ENCODE results near the gene NEIL1.
"Not testable (repeated sequence)": the region's sequence is repeated elsewhere in the genome, so short reads cannot be mapped to it uniquely, and the experiment has no call there.

NEIL1 gene, protein sequence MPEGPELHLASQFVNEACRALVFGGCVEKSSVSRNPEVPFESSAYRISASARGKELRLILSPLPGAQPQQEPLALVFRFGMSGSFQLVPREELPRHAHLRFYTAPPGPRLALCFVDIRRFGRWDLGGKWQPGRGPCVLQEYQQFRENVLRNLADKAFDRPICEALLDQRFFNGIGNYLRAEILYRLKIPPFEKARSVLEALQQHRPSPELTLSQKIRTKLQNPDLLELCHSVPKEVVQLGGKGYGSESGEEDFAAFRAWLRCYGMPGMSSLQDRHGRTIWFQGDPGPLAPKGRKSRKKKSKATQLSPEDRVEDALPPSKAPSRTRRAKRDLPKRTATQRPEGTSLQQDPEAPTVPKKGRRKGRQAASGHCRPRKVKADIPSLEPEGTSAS

DNA sequence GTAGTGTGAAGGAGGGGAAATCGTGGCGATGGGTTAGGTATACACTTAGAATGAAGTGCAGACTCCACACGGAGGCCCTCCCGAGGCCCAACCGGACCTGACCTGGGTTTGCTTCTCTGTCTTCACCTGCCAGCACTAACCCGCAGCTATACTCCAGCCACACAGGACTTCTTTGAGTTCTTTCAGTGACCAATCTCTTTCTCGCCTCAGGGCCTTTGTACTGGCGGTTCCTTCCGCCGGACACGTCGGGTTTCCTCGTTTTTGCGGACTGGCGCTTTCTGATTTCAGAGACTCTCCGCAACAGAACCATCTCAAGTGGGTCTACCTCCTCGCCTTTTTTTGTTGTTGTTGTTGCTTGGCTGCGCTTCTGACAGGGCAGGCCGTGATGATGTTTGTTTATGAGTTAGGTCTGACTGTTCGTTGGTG, at the start of gene NEIL1:
TSS of gene NEIL1 (plus strand) at position 244 of the 426 bp plus-strand sequence. CDS start 1,867 bp downstream, outside the sequence.
- FAIRE-seq = no peak

DNA sequence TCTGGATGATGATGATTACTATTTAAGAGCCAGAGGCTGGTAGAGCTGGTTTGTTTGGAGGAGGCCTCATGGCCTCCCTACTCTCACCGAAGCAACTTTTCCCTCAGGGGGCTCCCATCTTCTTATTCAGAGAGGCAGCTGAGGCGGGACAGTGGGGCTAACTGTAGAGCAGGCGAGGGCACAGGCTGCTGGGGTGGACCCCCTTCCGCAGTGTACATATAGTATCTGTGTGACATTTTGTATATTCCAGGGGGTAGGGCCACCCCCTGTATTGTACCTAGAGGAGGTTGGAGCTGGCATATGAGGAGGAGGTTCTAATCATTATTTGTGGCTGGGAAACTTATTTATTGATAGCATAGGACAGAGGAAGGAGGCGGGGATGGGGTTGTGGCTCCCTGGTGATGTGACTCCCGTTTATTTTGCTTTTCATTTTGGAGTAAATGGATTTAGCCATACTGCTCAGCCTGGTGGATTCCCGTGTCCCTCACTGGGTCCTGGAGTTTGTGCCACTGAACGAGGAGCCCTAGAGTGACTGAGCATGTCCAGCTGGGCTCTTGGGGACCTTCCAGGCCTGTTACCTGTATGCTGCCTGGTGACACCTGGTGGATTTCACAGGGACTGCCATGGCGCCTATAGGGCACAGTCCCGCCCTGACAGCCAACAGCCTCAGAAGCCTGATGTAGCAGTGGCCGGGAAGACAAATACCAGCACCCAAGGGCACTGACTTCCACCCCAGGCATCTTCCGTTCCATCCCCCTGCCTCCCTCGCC, 48.1 kb upstream of the NEIL1 start:
- FAIRE-seq = not testable (repeated sequence)

DNA sequence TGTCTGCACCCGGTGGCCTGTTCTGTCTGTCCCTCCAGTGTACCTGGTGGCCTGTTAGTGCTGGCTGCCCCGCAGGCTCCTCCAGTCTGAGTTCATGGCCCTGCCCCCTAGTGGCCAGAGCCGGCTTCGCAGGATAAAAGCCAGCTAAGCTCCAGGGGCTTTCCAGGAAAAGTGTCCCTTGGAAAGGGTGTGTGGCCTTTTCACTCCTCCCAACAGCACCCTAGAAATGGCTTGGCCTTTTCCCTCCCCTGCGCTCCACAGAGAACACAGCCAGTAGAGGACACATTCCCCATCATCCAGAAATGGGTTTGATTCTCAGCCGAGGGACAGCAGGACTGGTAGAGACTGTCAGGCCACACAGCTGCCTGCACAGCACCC, 47.5 kb upstream of the NEIL1 start:
- not testable (repeated sequence) for FAIRE-seq

DNA sequence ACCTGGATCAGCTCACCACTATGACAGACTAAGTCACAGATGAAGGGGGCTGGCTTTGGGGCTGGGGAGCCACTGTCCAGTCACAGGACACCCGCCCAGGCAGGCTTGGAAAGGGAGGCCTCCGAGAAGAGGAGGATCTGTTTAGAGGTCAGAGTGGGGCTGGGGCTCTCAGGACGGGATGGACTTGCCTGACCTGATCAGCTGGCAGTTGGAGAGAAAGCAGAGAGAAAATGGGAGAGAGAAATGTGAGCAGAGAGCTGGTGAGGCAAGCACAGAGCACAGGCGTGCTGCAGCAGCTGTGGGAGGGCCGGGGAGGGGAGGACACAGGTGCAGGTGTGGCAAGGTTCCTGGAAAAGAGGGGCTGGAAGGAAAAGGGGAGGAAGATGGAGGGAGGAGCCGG, 46.8 kb upstream of the NEIL1 start:
- FAIRE-seq = not testable (repeated sequence)

DNA sequence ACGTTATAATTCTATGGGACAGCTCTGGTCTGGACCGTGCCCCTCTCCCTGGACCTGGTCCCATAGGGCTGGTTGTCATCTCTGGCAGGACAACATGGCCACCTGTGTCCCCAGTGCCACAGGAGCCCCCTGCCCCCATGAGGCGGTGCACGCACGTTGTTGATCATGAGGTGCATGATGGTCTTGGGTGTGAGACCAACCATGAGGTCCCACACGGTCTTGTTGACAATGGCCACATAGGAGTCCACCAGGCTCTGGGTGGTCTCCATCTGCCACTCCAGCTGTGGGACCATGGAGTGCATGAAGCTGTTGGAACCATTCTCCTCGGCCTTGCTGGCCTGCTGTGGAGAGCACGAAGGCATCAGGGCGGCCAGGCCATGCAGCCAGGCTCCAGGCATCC, 44.5 kb upstream of the NEIL1 start:
- FAIRE-seq = no peak

DNA sequence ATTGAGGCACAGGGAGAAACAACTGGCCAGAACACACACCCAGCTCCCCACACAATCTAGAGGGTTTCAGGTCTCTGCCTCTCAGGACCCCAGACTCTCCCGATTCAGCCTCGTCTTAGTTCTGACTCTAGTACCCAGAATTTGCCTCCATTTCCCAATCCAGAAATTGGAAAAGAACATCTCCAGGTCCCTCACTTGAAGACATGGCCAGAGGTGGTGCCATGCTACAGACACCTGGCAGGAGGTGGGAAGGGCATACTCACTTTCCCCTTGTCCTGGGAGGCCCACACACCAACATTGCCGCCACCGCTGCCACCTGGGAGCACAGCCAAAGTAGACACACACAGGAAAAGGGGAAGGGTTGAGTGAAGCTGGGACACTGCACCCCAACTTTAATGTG, 44.1 kb upstream of the NEIL1 start:
- not testable (repeated sequence) for FAIRE-seq

DNA sequence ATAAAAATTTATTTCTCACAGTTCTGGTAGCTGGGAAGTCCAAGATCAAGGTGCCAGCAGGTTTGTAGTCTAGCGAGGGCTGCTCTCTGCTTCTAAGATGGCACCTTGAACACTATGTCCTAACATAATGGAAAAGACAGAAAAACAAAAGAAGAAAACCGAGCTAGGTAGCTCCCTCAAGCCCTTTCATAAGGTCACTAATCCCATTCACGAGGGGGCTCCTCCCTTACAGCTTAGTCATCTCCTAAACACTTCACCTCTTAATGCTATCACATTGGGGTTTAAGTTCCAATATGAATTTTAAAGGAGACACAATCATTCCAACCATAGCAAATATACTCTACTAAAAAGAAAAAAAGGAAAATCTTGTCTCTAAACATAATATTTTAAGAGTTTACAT, 40.7 kb upstream of the NEIL1 start:
- FAIRE-seq = no peak

DNA sequence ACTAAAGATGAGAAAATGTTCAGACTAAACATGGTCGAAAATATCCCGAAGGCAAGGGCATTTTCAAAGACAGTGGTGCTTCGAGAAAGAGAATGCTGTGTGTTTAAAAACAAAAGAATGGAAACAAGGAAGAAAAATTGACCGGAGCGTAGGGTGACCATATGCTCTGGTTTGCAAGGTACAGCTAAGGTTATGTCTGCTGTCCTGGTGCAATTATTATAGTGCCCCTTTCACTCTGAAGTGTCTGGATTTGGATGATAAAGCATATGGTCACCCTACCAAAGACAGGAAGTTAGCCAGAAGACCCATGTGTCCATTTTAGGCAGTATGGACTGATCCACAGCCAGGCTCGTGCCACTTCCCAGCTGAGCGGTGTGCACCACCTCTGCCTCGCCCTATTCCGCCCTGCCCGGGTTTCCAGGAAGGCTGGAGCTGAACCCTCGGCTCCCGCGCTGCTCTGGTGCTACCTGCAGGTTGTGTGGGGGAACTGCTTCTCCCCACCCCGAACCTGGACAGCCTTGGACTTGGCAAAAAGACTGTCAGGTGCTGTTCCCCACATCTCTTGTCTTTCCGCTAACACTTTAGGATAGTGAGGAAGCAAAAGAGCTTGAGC, 39.0 kb upstream of the NEIL1 start:
- FAIRE-seq = no peak

DNA sequence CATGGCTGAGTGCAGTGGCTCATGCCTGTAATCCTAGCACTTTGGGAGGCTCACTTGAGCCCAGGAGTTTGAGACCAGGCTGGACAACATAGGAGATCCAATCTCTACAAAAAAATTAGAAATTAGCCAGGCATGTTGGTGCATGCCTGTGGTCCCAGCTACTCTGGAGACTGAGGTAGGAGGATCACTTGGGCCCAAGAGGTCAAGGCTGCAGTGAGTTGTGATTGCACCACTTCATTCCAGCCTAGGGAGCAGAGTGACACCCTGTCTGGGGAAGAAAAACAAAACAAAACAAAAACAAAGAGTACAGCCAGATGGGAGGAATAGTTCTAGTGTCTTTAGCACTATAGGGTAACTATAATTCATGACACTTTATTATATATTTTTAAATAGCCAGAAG, 37.1 kb upstream of the NEIL1 start:
- no peak for FAIRE-seq

DNA sequence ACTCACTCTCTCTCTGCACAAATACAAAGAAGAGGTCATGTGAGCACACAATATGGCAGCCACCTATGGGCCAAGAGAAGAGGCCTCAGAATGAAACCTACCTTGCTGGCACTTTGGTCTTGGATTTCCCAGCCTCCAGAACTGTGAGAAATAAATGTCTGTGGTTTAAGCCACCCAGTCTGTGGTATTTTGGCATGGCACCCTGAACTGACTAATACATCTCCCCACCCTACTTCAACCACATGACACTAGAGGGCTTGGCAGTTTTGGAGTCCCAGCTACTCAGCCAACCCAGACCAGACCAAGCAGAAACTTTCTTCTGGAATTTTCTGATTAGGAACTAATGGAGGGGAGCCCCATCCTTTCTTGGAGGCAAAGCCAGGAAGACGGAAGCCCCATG, 34.3 kb upstream of the NEIL1 start:
- FAIRE-seq = not testable (repeated sequence)

DNA sequence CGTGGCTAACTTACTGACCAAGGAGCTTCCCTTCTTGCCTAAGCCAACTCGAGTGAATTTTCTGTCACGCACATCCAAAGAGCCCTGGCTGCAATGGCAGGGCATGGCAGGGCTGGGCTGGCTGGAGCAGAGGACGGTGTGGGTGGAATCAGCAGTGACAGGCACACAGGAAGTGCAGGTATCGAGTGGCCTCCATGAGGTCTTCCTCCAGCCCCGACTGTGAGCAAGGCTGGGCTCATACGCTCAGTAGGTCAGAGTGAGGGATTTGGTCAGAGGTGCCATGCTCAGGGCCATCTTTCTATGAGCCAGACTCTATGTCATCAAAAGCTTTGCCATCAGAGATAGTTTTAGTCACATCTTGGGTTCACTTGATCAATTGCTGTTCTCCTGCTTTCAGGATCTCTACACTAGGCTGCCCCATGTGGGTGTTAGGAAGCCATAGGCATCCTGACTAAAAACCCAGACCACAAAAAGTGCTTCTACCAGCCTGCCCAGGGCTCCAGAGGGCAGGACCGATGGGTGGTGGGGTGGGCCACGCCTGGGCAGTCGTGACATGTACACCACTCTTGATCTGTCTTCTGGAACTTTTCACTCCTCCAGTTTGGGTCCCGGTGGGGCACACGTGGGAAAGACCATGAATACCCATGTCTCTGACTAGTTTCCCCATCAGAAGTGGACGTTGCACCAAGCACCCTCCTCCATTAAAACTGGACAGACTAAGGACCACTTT, 33.6 kb upstream of the NEIL1 start:
- FAIRE-seq = no peak

DNA sequence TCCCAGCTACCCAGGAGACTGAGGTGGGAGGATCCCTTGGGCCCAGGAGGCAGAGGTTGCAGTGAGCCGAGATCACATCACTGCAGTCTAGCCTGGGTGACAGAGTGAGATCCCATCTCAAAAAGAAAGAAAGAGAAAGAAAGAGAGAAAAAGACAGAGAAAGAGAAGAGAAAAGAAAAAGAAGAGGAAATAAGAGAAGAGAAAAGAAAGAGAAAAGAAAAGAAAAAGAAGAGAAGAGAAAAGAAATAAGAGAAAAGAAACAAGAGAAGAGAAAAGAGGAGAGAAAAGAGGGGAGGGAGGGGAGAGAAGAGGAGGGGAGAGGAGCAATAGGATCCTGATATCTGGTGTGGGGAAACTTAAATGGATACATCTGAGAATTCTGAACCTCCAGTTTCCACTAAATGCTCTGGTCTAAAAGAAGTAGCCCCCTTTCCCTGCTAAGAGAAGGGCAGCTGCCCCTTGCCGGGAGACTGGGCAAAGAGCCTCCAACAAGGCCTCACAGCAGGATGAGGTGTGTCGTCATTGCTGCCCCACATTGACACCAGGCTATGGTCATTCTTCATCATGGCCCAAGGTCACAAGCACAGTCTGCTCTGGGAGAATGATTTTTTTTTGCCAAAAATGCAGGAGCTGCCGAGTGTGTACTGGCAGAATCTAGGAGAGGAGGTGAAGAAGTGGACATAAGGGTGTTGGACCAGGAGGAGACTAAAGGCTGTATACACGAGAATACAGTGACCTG, 32.1 kb upstream of the NEIL1 start:
- FAIRE-seq = no peak

DNA sequence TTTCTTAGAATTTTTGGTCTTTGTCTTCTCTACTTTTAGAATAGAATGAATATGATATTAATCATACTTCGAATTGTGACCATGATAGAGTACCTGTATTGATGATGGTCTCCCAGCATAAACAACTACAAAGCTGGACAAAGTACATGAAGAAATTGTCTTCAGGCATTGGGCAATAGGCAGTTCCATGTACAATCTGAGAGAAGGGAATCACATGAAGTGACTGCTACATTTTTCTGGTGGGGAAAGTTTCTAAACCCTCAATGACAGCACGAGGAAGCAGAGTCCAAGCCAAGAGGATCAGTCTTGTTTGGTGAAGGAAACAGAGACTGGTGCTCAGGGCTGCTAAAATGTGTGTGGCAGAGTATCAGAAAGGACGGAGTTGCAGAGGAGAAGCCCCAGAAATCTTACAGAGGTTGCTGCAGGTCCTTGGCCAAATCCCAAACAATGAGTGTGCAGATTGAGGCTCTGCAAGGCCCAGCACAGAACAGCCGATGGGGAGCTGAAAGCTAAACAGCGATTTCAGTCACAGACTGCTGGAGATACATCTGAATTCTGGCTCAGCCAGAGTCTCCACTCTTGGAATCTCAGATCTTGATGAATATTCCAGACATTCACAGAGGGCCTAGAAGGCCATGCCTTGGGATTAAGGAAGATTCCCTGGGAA, 27.5 kb upstream of the NEIL1 start:
- not testable (repeated sequence) for FAIRE-seq

DNA sequence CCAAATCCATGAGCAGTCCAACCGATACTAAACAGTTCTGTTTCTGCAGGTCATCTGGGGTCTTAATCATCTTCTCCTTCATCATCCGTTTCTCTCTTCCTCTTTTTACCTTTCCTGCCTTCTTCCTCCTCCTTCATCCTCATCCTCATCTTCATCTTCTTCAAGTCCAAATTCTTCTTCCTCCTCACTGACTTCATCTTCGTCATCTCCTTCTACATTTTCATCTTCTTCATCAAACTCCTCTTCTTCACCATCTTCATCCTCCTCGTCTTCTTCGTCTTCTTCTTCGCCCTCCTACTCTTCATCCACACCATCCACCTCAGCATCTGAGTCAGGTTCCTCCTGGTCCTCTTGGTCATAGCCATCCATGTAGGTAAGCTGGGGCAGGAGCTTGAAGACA, 25.1 kb upstream of the NEIL1 start:
- FAIRE-seq = no peak

DNA sequence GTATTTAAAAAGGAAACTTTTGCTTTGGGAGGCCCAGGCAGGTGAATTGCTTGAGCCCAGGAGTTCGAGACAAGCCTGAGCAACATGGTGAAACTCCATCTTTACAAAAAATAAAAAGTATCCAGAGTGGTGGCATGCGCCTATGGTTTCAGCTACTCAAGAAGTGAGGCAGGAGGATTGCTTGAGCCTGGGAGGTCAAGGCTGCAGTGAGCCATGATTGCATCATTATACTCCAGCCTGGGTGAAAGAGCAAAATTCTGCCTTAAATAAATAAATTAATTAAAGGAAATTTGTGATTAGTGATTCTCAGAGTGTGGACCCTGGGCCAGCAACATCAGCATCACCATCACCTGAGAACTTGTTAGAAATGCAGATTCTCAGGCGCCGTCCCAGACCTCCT, 20.9 kb upstream of the NEIL1 start:
- FAIRE-seq = no peak

DNA sequence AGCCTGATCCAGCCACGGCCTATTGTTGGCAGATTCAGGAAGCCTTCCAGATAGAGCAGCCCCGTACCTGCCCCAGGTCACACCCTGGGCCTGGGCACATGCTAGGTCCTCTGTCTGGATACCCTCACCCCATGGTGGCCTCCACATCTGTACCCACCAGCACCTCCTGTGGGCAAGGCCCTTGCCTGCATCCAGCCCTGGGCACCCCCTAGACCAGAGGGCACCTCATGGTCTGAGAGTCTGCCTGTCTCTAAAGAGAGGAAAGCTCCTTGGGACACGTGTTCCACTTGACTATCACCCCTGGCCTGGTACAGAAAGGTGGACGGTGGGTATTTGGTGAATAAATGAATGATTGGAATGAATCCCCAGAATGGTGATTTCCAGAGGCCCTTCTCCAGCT, 19.8 kb upstream of the NEIL1 start:
- FAIRE-seq = no peak

DNA sequence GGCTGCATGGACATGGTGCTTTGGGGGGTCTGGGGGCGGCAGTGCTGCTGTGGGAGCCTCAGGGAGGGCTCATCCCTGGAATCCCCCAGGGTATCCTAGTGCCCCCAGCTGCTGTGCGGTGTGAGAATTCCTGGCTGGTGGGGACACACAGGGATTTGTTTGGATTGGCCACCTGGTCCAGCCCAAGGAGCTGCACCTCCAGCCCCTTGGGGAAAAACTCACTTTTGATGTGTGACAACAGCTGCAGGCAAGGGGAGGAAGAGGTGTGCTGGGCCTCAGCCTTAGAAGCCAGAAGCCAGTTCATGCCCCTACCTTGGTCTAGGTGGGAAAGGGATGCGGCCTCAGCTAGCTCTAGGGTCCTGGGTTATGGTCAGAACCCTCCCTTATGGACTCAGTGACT, 19.3 kb upstream of the NEIL1 start:
- FAIRE-seq = no peak

DNA sequence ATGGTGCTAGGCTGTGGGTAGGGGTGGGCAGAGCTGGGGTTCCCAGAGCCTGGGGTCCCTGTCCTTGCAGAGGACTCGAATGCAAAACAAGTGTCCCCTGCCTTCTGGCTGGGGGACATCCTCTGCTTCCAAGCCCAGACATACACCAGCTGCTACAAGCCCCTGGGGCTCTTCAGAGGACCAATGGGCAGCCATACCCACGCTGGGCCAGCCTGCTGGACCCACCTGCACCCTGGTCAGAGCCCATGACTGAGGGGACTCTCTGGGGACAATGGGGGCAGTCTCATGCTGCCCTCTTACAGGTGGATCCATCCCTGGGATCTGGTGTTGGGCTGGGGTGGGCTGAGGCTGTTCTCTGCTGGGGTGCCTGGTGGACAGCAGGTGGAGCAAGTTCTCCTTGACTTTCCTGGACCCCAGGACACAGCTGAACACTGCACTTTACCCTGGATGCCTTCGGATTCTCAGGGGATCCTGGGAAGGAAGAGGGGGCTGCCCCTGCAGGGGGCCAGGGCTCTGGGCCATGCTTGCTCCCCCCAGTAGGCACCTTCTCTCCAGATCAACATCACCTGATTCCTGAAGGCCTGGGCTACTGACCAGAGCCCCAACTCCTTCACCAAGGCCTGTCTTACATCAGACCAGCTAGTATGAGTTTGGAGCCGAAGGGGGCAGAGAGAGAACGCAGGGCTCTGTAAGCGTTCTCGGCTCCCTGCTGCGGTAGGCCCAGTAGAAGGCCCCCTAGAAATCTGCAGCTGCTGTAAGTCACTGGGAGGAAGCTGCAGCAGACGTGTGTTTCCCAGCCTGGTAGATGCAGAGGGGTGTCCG, 18.1 kb upstream of the NEIL1 start:
- no peak for FAIRE-seq

DNA sequence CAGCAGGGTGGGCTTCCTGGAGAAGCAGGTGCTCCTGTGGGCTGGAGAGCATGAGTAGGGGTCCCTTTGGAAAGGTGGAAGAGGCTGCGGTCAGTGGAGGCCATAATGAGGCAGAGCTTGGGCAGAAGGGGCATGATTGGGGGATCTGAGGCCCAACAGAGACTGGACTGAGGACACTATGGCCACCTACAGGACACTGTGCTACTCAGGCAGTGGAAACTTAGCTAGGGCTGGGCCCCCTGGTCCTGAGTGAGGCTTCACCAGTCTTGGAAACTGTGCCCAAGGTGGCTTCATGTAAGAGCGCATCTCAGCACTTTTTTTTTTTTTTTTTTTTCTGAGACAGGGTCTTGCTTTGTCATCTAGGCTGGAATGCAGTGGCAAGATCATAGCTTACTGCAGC, 17.3 kb upstream of the NEIL1 start:
- no peak for FAIRE-seq

DNA sequence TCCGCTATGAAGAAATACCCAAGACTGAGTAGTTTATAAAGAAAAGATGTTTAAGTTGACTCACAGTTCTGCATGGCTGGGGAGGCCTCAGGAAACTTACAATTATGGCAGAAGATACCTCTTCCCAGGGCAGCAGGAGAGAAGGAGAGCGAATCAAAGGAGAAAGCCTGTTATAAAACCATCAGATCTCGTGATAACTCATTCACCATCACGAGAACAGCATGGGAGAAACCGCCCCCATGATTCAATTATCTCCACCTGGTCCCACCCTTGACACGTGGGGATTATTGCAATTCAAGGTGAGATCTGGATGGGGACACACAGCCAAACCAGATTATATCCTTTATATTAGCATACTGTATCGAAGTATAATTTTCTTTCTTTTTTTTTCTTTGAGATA, 14.7 kb upstream of the NEIL1 start:
- not testable (repeated sequence) for FAIRE-seq

Measured in TTC549 (cell line).